GM19372 (cell line): ENCODE results near the gene ZMYND11.
"Not testable (repeated sequence)": the region's sequence is repeated elsewhere in the genome, so short reads cannot be mapped to it uniquely, and the experiment has no call there.

Experiments
- ATAC-seq: cut with Tn5 transposase; IDR thresholded peaks from one replicate; pipeline ENCODE4 v1.9.1; 2021; ENCODE audit warnings: mild to moderate bottlenecking, low read depth, moderate library complexity; ENCODE audit not compliant: unreplicated experiment

The ZMYND11 gene

GRCh38 chr10:241451-241850 lies 106.2 kb downstream of the ZMYND11 start:
- ATAC-seq = no peak

- ATAC-seq = no peak
Measured at GRCh38 chr10:241966-242643, 106.8 kb downstream of the ZMYND11 start.

- ATAC-seq = no peak
Measured at GRCh38 chr10:244227-244626, 109.0 kb downstream of the ZMYND11 start.

DNA sequence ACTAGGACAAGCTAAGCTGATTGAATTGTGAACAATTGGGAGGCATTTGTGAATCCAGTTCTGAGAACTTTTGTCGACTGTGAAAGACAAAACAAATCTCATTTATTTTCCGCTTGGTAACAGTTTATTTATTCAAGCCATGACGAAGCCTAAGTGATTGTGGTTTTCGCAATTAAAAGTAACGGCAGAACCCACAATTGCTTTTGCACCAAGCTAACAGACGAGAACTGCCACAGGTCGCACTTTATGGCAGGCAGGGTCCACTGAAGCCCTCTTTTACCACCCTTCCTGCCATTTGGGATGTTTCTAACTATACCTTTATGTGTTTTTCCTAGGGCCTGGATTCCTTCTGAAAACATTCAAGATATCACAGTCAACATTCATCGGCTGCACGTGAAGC lies 111.2 kb downstream of the ZMYND11 start:
- no peak for ATAC-seq

DNA sequence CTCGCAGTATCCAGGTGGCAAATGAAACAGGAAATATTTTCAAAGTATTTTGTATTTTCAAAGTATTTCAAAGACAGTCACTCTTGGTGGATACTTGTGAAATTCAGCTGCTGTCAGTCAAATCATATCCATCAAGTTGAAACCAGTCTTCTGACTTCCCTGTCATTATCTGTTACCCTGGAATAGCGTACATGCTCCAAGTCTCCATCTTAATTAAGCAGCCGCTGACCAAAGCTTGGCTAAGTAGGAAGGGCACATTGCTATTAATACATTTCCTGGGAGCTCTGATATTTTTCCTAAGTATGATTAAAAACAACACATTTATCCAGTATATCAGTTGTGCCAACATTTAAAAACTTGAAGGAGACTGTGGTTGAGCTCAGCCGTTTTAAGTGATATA lies 112.2 kb downstream of the ZMYND11 start:
- no peak for ATAC-seq

DNA sequence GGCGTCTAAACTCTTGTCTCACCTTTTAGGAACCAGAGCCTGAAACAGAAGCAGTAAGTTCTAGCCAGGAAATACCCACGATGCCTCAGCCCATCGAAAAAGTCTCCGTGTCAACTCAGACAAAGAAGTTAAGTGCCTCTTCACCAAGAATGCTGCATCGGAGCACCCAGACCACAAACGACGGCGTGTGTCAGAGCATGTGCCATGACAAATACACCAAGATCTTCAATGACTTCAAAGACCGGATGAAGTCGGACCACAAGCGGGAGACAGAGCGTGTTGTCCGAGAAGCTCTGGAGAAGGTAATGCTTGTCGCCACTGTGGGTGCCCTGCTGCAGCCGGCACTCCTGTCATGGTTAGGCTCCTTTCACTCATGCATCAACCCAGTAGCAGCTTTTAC lies 113.1 kb downstream of the ZMYND11 start:
- no peak for ATAC-seq

DNA sequence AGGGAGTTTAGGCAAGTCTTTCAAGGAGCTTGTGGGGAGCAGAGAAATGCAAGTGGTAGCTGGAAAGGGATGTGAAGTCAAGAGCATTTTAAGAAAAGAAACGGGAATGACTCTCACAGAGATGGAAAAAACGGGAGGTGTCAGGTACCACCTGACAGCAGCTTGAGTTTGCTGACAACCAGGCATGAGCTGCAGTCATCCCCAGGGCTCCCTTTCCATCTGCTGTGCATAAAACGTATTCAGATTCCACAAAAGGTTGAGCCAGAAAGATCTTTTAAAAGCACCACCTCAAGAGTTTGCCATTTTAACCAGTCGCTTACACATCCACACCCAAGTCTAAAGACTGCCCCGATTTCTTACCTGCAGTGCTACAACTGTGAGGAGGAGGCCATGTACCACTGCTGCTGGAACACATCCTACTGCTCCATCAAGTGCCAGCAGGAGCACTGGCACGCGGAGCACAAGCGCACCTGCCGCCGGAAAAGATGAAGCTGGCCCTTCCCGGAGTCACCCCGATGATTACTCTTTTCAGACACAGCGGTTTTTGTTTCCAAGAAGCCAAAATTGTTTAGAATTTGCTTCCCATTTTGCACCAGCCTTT lies 116.8 kb downstream of the ZMYND11 start:
- ATAC-seq = no peak

DNA sequence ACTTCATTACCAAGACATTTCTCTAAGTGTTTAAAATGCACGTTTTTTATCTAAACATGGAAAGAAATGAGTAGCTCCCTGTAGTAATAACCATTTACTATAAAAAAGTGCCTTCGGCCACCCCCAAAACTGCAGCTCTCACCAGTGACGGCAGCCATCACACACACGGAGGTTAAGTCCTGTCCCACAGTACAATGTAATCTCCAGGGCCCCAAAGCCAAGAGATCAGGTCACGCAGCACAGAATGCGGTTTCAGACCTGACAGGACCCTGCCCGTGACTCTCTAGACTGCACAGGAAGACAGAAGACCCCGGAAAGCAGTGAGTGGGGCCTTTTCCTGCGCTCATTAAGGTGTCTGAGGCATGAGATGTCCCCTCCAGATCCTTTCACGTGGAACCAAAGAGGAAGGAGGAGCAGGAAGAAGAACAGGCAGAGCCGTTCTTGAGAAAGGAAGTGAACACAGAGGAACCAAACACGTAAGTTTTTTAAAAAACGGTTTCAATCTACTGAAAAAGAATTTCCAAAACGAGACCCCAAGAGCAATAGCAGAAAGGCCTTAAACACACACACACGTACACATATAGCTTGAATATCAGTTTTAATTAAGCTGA lies 125.7 kb downstream of the ZMYND11 start:
- no peak for ATAC-seq

DNA sequence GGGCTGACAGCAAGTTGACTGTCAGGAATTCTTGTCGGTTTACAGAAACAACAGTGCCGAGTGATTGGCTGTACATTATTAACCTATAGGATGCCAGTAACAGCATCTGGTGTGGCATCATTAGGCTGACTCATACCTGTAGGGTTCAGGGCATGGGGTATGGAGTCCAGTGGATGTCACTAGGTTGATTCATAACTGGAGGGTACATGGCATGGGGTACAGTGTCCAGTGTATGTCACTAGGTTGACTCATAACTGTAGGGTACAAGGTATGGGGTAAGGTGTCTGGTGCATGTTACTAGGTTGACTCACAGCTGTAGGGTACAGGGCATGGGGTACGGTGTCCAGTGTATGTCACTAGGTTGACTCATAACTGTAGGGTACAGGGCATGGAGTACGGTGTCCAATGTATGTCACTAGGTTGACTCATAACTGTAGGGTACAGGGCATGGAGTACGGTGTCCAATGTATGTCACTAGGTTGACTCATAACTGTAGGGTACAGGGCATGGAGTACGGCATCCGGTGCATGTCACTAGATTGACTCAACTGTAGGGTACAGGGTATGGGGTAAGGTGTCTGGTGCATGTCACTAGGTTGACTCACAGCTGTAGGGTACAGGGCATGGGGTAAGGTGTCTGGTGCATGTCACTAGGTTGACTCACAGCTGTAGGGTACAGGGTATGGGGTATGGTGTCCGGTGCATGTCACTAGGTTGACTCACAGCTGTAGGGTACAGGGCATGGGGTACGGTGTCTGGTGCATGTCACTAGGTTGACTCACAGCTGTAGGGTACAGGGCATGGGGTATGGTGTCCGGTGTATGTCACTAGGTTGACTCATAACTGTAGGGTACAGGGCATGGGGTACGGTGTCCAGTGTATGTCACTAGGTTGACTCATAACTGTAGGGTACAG lies 129.2 kb downstream of the ZMYND11 start:
- ATAC-seq = not testable (repeated sequence)

DNA sequence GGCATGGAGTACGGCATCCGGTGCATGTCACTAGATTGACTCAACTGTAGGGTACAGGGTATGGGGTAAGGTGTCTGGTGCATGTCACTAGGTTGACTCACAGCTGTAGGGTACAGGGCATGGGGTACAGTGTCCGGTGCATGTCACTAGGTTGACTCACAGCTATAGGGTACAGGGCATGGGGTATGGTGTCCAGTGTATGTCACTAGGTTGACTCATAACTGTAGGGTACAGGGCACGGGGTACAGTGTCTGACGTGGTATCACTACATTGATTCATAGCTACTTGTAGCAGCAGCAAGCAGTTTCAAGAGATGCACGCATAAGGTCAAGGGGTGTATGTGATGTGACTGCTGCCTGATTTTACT lies 129.8 kb downstream of the ZMYND11 start:
- ATAC-seq = not testable (repeated sequence)

GRCh38 chr10:265816-266588 lies 130.7 kb downstream of the ZMYND11 start:
- ATAC-seq = not testable (repeated sequence)

DNA sequence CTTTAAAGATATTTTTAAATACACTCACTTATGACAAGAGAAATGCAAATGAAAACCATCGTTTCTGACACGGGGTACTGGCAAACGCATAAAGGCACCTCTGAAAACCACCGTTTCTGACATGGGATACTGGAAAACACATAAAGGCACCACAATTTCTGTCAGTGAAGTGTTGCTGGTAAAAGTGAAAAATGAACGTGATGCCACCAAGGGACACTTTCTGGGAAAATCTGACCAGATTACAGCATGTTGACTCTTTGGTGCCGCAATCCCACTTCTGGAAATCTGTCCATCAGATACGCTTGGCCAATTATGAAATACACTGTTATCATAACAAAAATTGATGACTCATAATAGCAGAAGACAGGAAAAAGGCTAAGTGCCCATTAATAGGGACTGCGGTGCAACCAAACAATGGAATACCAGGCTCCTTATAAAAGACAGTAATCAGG lies 131.7 kb downstream of the ZMYND11 start:
- no peak for ATAC-seq

DNA sequence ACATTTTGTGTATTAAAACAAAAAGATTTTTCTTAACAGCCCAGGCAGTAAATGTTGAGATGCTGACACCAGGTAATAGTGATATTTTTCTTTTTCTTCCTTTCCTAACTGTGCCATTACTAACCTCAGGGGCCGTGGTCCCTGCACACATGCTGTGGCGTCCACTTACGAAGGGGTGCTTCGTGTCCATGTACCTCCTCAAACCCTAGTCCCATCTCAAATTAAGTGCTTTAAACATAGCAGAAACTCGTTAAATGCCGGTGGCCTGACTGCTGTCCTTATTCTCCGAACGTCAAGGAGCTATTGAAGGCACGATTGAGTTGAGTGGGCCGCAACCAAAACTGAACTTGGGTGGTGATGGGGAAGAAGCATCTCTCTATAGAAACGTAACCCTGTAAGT lies 132.4 kb downstream of the ZMYND11 start:
- ATAC-seq = no peak

DNA sequence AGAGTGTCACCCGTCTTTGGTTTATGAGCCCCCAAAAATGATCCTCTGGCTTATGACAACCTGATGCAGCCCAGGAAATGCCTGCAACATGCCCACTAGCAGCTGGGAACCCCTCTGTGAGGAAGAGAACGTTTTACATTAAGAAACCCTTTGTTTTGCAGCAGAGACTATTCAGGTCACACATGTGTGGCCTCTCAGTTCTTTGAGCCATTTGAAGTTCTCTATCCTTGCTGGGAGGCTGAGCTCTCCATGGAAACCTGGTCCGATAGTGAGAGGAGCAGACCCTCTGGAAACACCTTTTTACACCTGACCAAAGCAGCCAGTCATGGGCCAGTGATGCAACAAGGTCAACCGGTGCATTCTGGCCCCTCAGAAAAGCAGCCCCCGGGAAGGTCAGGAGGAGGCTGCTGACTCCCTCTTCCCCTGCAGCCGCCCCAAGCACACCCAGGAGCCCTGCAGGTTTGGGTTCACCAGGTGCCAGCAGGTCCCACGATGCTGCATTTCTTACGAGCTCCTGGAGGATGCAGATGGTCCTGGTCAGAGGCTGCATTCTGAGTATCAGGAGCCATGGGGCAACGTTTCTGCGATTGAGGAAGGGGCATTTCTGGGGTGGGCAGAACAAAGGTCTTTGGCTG lies 134.3 kb downstream of the ZMYND11 start:
- ATAC-seq = no peak

GRCh38 chr10:271201-271600 lies 135.9 kb downstream of the ZMYND11 start:
- ATAC-seq = no peak

GRCh38 chr10:271722-272121 lies 136.5 kb downstream of the ZMYND11 start:
- no peak for ATAC-seq

GRCh38 chr10:273088-273487 lies 137.8 kb downstream of the ZMYND11 start:
- no peak for ATAC-seq

GRCh38 chr10:274866-275265 lies 139.6 kb downstream of the ZMYND11 start:
- ATAC-seq = no peak

GRCh38 chr10:275680-276079 lies 140.4 kb downstream of the ZMYND11 start:
- ATAC-seq = no peak

DNA sequence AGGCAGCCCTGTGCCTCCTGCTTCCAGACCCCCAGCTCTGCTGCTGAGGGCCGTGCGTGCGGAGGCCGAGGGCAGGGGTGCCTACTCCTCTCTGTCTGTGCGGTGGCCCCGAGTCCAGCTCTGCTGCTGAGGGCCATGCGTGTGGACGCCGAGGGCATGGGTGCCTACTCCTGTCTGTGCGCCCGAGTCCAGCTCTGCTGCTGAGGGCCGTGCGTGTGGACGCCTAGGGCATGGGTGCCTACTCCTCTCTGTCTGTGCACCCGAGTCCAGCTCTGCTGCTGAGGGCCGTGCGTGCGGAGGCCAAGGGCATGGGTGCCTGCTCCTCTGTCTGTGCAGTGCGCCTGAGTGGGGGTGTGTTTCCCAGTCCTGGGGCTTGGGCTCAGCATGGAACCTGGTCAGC lies 142.7 kb downstream of the ZMYND11 start:
- ATAC-seq = no peak
